MM.1S (cell line): ENCODE data around the gene STS.

Source experiments
- EZH2 ChIP-seq: fragments of 300-600 bp; sonication (generic); optimal IDR thresholded peaks from 2 replicates; pipeline ENCODE3; 2017; ENCODE audit warnings: low read depth, mild to moderate bottlenecking, antibody characterized with exemption, low read length, mixed read lengths
- EZH2phosphoT487 ChIP-seq: fragments of 300-600 bp; sonication (generic); IDR thresholded peaks from 2 replicates; pipeline ENCODE4 v1.6.1; 2018; ENCODE audit warnings: antibody characterized with exemption, low read length
- TF ChIP-seq, protein P1 (sequence below): fragments of 300-600 bp; sonication (generic); IDR thresholded peaks from 2 replicates; pipeline ENCODE4 v1.5.1; 2016; ENCODE audit warnings: antibody characterized with exemption, low read length, mixed read lengths

DNA sequence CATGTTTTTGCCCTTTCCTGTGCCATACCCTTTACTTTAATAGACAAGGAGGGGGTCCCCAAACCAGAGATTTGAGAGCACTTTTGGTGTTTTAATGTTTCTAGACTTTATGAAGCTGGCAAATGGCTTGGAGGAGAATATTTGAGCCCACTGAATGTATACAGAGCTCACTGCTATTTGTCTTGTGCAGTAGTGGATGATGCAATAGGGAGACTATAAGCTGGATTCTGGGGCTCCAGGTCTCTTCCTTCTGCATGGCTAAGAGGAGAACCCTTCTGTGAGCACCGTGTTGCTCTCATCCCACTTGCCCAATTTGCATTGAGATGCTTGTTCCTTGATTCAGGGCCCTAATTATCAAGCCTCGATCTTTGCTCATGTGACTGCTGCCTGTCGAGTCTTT, 9.4 kb downstream of the STS start:
- TF ChIP-seq, protein P1, sequence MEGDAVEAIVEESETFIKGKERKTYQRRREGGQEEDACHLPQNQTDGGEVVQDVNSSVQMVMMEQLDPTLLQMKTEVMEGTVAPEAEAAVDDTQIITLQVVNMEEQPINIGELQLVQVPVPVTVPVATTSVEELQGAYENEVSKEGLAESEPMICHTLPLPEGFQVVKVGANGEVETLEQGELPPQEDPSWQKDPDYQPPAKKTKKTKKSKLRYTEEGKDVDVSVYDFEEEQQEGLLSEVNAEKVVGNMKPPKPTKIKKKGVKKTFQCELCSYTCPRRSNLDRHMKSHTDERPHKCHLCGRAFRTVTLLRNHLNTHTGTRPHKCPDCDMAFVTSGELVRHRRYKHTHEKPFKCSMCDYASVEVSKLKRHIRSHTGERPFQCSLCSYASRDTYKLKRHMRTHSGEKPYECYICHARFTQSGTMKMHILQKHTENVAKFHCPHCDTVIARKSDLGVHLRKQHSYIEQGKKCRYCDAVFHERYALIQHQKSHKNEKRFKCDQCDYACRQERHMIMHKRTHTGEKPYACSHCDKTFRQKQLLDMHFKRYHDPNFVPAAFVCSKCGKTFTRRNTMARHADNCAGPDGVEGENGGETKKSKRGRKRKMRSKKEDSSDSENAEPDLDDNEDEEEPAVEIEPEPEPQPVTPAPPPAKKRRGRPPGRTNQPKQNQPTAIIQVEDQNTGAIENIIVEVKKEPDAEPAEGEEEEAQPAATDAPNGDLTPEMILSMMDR: no peak
- TF ChIP-seq EZH2 (no peak), EZH2phosphoT487 (no peak)
